IPS-NIHi11 (cell line): ENCODE results near the gene U2AF1L4.
"Not testable (repeated sequence)": the region's sequence is repeated elsewhere in the genome, so short reads cannot be mapped to it uniquely, and the experiment has no call there.

ENCODE experiments used
- DNase-seq: peaks from one replicate; pipeline ENCODE4 v3.0.0; 2012; ENCODE audit warnings: mixed read lengths, low spot score

The U2AF1L4 gene

GRCh38 chr19:35780717-35781116, 35.5 kb upstream of the U2AF1L4 start:
- DNase-seq, result no peak

GRCh38 chr19:35780058-35780457, 34.8 kb upstream of the U2AF1L4 start:
- DNase-seq, result no peak

GRCh38 chr19:35779033-35779432, 33.8 kb upstream of the U2AF1L4 start:
- no peak for DNase-seq

- DNase-seq, result no peak
Observed at GRCh38 chr19:35777961-35778360, 32.7 kb upstream of the U2AF1L4 start.

DNA sequence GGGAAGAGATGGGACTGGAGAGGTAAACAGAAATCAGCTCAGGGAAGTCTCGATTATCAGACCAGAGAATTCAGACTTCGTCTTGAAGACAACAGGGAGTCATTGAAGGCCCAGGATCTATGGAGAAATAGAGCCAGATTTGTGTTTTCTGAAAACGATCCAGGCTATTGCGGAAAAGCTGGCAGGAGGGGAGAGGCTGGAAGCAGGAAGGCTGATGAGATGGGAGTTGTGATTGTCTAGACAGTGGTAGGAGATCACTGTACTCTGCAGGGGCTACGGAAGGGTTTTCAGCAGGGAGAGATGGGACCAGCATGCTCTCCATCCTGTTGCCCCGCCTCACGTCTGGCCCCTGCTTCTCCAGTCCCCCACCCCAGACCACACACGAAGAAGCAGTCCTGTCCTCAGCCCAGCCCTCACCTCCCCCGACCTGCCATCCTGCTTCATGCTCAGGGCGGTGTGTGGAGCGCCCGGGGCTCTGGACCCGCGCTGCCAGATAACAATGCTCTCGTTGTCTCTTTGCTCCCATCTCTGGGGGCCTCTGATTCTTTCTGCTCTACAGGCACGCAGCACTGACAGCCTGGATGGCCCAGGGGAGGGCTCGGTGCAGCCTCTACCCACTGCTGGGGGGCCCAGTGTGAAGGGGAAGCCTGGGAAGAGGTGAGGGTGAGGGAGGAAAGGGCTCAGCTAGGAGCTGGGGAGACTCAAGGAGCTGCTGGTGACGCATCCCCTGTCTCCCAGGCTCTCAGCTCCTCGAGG, 32.0 kb upstream of the U2AF1L4 start:
- DNase-seq, result no peak

GRCh38 chr19:35776102-35776788, 31.0 kb upstream of the U2AF1L4 start:
- no peak for DNase-seq

DNA sequence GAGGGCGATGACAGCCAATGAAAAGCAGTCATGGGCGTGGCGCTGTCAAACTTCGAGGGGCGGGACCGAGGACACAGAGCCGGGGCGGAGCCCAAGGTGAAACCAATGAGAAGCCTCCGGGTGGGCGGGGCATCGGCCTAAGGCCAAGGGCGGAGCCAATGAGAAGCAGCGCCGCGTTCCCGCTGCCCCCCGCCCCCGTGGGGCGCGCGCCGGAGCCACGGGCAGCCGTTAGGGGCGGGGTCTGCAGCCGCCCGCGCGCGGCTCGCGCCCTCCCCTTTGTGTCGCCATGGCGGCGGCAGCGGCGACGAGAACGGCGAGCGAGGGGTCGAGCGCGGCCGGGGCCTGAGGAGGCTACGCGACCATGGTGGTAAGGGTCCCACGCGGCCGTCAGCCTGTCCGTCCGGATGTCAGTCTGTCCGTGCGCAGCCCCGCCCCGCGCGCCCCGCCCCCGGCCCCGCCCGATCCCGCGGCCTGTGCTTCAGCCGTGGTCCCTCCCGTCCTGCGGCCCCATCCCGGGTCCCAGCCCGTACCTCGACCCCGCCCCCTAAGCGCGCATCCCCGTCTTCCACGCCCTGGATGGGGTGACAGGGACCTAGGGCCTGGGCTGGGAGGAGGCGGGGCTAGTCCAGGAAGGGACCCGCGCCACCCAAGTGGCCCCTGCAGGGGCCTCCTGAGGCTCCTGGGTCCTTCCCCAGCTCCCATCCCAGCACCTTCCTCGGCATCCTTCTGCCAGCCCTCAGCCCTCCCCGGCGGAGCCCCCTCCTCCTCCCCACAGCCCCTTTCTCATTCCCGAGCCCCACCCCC, 30.3 kb upstream of the U2AF1L4 start, which contains the start of gene ARHGAP33:
Gene ARHGAP33 (plus strand): TSS at position 267 of the 804 bp plus-strand sequence. CDS start 95 bp downstream, at position 362.
- DNase-seq, result peak; percentile 97

DNA sequence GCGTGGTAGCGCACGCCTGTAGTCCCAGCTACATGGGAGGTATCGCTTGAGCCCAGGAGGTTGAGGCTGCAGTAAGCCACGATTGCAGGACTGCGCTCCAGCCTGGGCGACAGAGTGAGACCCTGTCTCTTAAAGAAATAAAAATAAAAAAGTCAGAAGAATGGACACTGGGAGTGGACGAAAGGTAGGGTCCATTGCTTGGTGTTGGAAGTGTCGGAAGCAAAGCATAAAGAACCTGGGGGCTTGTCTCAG, 29.8 kb upstream of the U2AF1L4 start:
- no peak for DNase-seq

- no peak for DNase-seq
Observed at GRCh38 chr19:35774274-35775045, 29.2 kb upstream of the U2AF1L4 start.

DNA sequence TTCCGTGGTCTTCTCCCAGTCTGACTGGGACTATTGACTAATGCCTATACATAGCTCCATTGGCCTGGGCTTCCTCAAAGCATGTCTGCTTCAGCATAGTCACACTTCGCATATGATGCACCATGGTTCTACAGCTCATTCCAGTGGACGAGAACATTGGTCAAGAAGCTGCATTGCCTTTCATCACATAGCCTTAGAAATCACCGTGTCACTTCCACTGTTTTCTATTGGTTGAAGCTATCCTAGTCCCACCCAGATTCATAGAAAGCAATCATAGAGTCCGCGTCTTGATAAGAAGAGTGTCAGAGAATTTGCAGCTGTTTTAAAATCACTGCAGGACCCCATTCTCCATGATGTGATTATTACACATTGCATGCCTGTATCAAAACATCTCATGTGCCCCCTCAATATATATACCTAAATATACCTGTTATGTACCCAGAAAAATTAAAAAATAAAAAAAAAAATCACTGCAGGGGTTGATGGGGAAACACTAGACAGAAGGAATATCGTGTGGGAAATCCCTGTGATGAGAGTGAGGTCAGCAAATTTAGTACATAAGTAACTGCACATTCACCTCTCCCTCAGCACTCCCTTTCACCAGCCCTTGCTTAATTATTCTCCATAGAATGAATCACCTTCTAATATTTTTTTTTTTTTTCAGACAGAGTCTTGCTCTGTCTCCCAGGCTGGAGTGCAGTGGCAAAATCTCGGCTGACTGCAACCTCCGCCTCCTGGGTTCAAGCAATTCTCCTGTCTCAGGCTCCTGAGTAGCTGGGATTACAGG, 28.0 kb upstream of the U2AF1L4 start:
- no peak for DNase-seq

DNA sequence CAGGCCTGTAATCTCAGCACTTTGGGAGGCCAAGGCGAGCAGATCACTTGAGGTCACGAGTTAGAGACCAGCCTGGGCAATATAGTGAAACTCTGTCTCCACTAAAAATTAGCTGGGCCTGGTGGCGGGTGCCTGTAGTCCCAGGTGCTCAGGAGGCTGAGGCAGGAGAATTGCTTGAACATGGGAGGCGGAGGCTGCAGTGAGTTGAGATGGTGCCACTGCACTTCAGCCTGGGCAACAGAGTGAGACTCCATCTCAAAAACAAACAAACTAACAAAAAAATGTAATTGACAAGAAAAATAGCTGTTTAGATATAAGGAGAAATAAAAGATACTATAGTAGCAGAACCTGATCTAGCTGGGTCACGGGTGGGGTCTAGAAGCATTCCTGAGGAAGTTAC, 27.1 kb upstream of the U2AF1L4 start:
- DNase-seq, result not testable (repeated sequence)

DNA sequence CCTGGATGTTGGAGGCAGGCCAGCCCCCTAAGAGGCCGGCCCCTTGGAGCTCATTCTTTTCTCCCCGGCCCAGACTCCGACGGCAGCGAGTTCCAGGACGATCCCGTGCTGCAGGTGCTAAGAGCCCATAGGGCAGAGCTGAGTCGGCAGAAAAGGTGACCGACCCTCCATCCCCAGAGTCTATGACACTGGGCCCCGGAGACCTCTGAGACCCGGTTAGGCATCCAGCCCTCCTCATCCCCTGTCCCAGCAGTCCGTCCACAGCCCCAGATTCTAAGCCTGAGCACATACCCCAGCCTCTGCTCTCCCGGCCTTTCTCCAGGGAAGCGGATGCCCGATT, 22.8 kb upstream of the U2AF1L4 start:
- no peak for DNase-seq

GRCh38 chr19:35767288-35768081, 22.3 kb upstream of the U2AF1L4 start:
- DNase-seq, result peak; percentile 98

DNA sequence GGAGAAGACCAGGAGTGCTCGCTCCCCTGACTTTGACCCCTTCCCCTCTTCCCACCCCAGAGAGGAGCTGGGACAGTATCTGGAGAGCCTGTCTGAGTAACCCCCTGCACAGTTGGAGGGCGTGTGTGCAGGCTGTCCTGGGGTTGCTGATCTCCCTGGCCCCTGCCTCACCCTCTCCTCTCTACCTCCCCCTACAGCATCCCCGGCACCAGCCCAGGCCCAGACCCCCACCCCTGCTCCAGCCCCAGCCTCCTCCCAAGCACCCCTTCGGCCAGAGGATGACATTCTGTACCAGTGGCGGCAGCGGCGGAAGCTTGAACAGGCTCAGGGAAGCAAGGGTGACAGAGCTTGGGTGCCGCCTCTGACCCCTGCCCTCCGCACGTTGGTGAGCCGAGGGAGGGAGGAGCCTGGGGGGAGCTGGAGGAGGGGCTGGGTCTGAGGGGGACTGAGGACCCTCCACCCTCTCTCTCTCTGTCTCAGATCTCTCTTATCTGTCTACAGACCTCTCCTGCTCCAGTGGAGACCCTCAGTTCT, 21.4 kb upstream of the U2AF1L4 start:
- DNase-seq, result no peak

DNA sequence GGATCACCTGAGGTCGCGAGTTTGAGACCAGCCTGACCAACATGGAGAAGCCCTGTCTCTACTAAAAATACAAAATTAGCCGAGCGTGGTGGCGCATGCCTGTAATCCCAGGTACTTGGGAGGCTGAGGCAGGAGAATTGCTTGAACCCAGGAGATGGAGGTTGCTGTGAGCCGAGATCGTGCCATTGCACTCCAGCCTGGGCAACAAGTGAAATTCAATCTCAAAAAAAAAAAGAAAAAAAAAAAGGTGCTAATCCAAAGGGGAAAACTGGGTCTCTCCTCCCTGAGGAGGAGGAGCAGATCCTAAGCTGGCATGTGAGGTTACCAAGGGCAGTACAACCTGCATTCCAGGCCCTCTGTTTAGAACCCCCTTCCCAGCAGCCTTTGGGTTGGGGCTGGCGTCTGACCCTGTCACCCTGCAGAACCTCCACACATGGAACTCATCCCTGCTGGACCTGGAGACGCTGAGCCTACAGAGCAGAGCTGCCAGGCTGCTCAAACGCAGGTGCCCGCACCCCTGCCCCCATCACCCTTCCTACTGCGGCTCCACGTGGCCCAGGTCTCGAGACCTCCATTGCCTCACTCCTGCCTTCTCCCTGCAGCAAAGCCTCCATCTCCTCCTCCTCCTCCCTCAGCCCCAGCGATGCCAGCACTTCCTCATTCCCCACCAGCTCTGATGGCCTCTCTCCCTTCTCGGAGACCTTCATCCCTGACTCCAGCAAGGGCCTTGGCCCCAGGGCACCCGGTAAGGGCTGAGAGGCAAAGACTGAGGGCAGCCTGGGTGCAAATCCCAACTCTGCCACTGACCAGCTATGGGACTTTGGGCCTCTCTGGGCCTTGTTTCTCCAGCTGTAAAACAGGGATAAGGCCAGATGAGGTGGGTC, 19.5 kb upstream of the U2AF1L4 start:
- DNase-seq, result no peak

GRCh38 chr19:35760711-35761349, 15.6 kb upstream of the U2AF1L4 start:
- DNase-seq, result no peak

GRCh38 chr19:35759697-35760096, 14.5 kb upstream of the U2AF1L4 start:
- no peak for DNase-seq

GRCh38 chr19:35757749-35758608, 12.8 kb upstream of the U2AF1L4 start, which contains the start of gene PROSER3:
PROSER3 (plus strand) TSS chr19:35758176; CDS start chr19:35758216, 40 bp downstream.
- peak; percentile 94 for DNase-seq
